ENCODE data around the gene GFM2.
"Not testable (repeated sequence)": the region's sequence is repeated elsewhere in the genome, so short reads cannot be mapped to it uniquely, and the experiment has no call there.

The GFM2 gene

GRCh38 chr5:74766849-74767578, at the start of gene GFM2, which contains the start of gene NSA2:
TSS of gene GFM2 (minus strand) at chr5:74767117. CDS start at chr5:74763742, 3,375 bp downstream.
TSS of gene NSA2 (plus strand) at chr5:74767249. CDS start at chr5:74767361, 112 bp downstream.
- peak; percentile 97 for DNase-seq (ENCODE audit: low read depth, low spot score)

GRCh38 chr5:74810915-74811314, 44.0 kb upstream of the GFM2 start:
- DNase-seq (ENCODE audit: low read depth, low spot score), result peak; percentile 68

GRCh38 chr5:74801941-74802340, 35.0 kb upstream of the GFM2 start:
- DNase-seq (ENCODE audit: low read depth, low spot score), result no peak

- no peak for DNase-seq (ENCODE audit: low read depth, low spot score)
These were observed 34.3 kb upstream of the GFM2 start for GRCh38 chr5:74801197-74801596.

GRCh38 chr5:74798977-74799911, 32.3 kb upstream of the GFM2 start:
- DNase-seq (ENCODE audit: low read depth, low spot score), result peak; percentile 60

GRCh38 chr5:74791669-74792068, 24.8 kb upstream of the GFM2 start:
- not testable (repeated sequence) for DNase-seq (ENCODE audit: low read depth, low spot score)

GRCh38 chr5:74787424-74787823, 20.5 kb upstream of the GFM2 start:
- DNase-seq (ENCODE audit: low read depth, low spot score), result no peak

- no peak for DNase-seq (ENCODE audit: low read depth, low spot score)
These were observed 19.9 kb upstream of the GFM2 start for GRCh38 chr5:74786851-74787250.

GRCh38 chr5:74778609-74779008, 11.7 kb upstream of the GFM2 start:
- DNase-seq (ENCODE audit: low read depth, low spot score), result no peak

GRCh38 chr5:74772359-74772758, 5.4 kb upstream of the GFM2 start:
- DNase-seq (ENCODE audit: low read depth, low spot score), result no peak

GRCh38 chr5:74767579-74767913, 629 bp upstream of the GFM2 start:
- peak; percentile 53 for DNase-seq (ENCODE audit: low read depth, low spot score)

- peak; percentile 67 for DNase-seq (ENCODE audit: low read depth, low spot score)
These were observed 484 bp downstream of the GFM2 start for GRCh38 chr5:74766418-74766848.

- DNase-seq (ENCODE audit: low read depth, low spot score), result no peak
These were observed 988 bp downstream of the GFM2 start for GRCh38 chr5:74765929-74766328.

- peak; percentile 25 for DNase-seq (ENCODE audit: low read depth, low spot score)
These were observed 1.7 kb downstream of the GFM2 start for GRCh38 chr5:74765201-74765600.

GRCh38 chr5:74763504-74763903, 3.4 kb downstream of the GFM2 start:
- no peak for DNase-seq (ENCODE audit: low read depth, low spot score)

GRCh38 chr5:74762599-74762998, 4.3 kb downstream of the GFM2 start:
- DNase-seq (ENCODE audit: low read depth, low spot score), result peak; percentile 72

- DNase-seq (ENCODE audit: low read depth, low spot score), result no peak
These were observed 5.7 kb downstream of the GFM2 start for GRCh38 chr5:74761241-74761640.

- not testable (repeated sequence) for DNase-seq (ENCODE audit: low read depth, low spot score)
These were observed 18.2 kb downstream of the GFM2 start for GRCh38 chr5:74748742-74749141.

GRCh38 chr5:74738406-74738805, 28.5 kb downstream of the GFM2 start:
- DNase-seq (ENCODE audit: low read depth, low spot score), result no peak

GRCh38 chr5:74736759-74737158, 30.2 kb downstream of the GFM2 start:
- DNase-seq (ENCODE audit: low read depth, low spot score), result no peak

- peak; percentile 1 for DNase-seq (ENCODE audit: low read depth, low spot score)
These were observed 41.6 kb downstream of the GFM2 start for GRCh38 chr5:74725331-74725730.

- no peak for DNase-seq (ENCODE audit: low read depth, low spot score)
These were observed 44.6 kb downstream of the GFM2 start for GRCh38 chr5:74722271-74722670.

- no peak for DNase-seq (ENCODE audit: low read depth, low spot score)
These were observed 49.3 kb downstream of the GFM2 start for GRCh38 chr5:74717596-74717995.
